HepG2 (cell line): ENCODE data around the gene NPPC. TPM values are rescaled to one million over a fixed set of nuclear protein-coding genes. Genes with fewer than 3 reads are reported as not detected.

Experiments used
- ARNT ChIP-seq: fragments of 450-650 bp; IDR thresholded peaks from 2 replicates; pipeline ENCODE4 v1.6.1; 2017
- ASH2L ChIP-seq: fragments of 300-600, 200-600 bp; sonication (generic); IDR thresholded peaks from 2 replicates; pipeline ENCODE4 v1.7.0; 2017; ENCODE audit warnings: low read depth, mild to moderate bottlenecking, moderate library complexity, mixed read lengths, low read length; ENCODE audit not compliant: insufficient read length
- BCLAF1 ChIP-seq: fragments of 450-650 bp; IDR thresholded peaks from 2 replicates; pipeline ENCODE4 v1.6.1; 2017; ENCODE audit warnings: mild to moderate bottlenecking
- FOSL2 ChIP-seq: sonication (generic); formaldehyde crosslinking; IDR thresholded peaks from 2 replicates; pipeline ENCODE4 v1.4.0; 2020; ENCODE audit warnings: missing genetic modification reagents
- HMGXB4 ChIP-seq, 2 experiments: sonication (generic) in 1 of 2; formaldehyde crosslinking in 1 of 2; IDR thresholded peaks; 2 replicates each; pipeline versions ENCODE4 v1.4.0 to v1.6.1; 2018 to 2020; ENCODE audit warnings: missing genetic modification reagents in 2 of 2, borderline replicate concordance in 1 of 2, low read depth in 1 of 2, mild to moderate bottlenecking in 1 of 2, missing biosample characterization in 1 of 2
- HNF4G ChIP-seq, 2 experiments: sonication (generic) in 1 of 2; formaldehyde crosslinking in 1 of 2; IDR thresholded peaks; 2 replicates each; pipeline versions ENCODE4 v1.4.0 to v1.6.1; 2011 to 2020; ENCODE audit warnings: borderline replicate concordance in 2 of 2, low read depth in 2 of 2, mild to moderate bottlenecking in 2 of 2, low read length in 1 of 2, missing genetic modification reagents in 1 of 2, moderate library complexity in 1 of 2
- KLF13 ChIP-seq: sonication (generic); formaldehyde crosslinking; IDR thresholded peaks from 2 replicates; pipeline ENCODE4 v1.4.0; 2020; ENCODE audit warnings: mild to moderate bottlenecking, missing genetic modification reagents
- KLF9 ChIP-seq: IDR thresholded peaks from 2 replicates; pipeline ENCODE4 v1.6.1; 2016; ENCODE audit warnings: low read depth
- MAX ChIP-seq: IDR thresholded peaks from 2 replicates; pipeline ENCODE4 v1.6.1; 2012; ENCODE audit warnings: inconsistent platforms
- RBM39 ChIP-seq: fragments of 200-400 bp; formaldehyde crosslinking; IDR thresholded peaks from one replicate; pipeline ENCODE4 v1.6.1; 2018; ENCODE audit warnings: antibody characterized with exemption, mild to moderate bottlenecking, low read depth, low read length; ENCODE audit not compliant: poor library complexity, severe bottlenecking
- RNF2 ChIP-seq: fragments of 450-650 bp; conservative IDR thresholded peaks from 2 replicates; pipeline ENCODE4 v1.6.1; 2016; ENCODE audit warnings: low read depth
- TAF15 ChIP-seq: fragments of 200-400 bp; formaldehyde crosslinking; IDR thresholded peaks from one replicate; pipeline ENCODE4 v1.6.1; 2018; ENCODE audit warnings: mild to moderate bottlenecking, low read depth, low read length; ENCODE audit not compliant: poor library complexity, severe bottlenecking
- TBX2 ChIP-seq: sonication (generic); formaldehyde crosslinking; IDR thresholded peaks from 2 replicates; pipeline ENCODE4 v1.5.0; 2020; ENCODE audit warnings: missing genetic modification reagents, mild to moderate bottlenecking, borderline replicate concordance
- THYN1 ChIP-seq: sonication (generic); formaldehyde crosslinking; IDR thresholded peaks from 2 replicates; pipeline ENCODE4 v1.8.1; 2023; ENCODE audit warnings: low read depth, mild to moderate bottlenecking, moderate library complexity, missing genetic modification reagents, borderline replicate concordance
- ZNF446 ChIP-seq: sonication (generic); formaldehyde crosslinking; IDR thresholded peaks from 2 replicates; pipeline ENCODE4 v1.5.0; 2020; ENCODE audit warnings: mild to moderate bottlenecking, missing genetic modification reagents
- ZNF557 ChIP-seq: sonication (generic); formaldehyde crosslinking; IDR thresholded peaks from 2 replicates; pipeline ENCODE4 v1.4.0; 2020; ENCODE audit warnings: missing genetic modification reagents
- ZNF607 ChIP-seq: sonication (generic); formaldehyde crosslinking; IDR thresholded peaks from 2 replicates; pipeline ENCODE4 v1.5.1; 2020; ENCODE audit warnings: missing genetic modification reagents, mild to moderate bottlenecking, borderline replicate concordance
- ZNF678 ChIP-seq: sonication (generic); formaldehyde crosslinking; IDR thresholded peaks from 2 replicates; pipeline ENCODE4 v1.4.0; 2020; ENCODE audit warnings: mild to moderate bottlenecking, missing genetic modification reagents
- ZNF709 ChIP-seq: sonication (generic); formaldehyde crosslinking; IDR thresholded peaks from 2 replicates; pipeline ENCODE4 v1.5.0; 2020; ENCODE audit warnings: mild to moderate bottlenecking, missing genetic modification reagents
- ZNF790 ChIP-seq: sonication (generic); formaldehyde crosslinking; IDR thresholded peaks from 2 replicates; pipeline ENCODE4 v1.8.0; 2022; ENCODE audit warnings: missing genetic modification reagents, mild to moderate bottlenecking, borderline replicate concordance
- ZNF879 ChIP-seq: sonication (generic); formaldehyde crosslinking; IDR thresholded peaks from 2 replicates; pipeline ENCODE4 v1.8.1; 2023; ENCODE audit warnings: missing genetic modification reagents
- ZSCAN20 ChIP-seq: sonication (generic); formaldehyde crosslinking; IDR thresholded peaks from 2 replicates; pipeline ENCODE4 v1.4.0; 2020; ENCODE audit warnings: missing genetic modification reagents, mild to moderate bottlenecking, borderline replicate concordance
- ZSCAN25 ChIP-seq: sonication (generic); formaldehyde crosslinking; IDR thresholded peaks from 2 replicates; pipeline ENCODE4 v1.8.0; 2022; ENCODE audit warnings: mild to moderate bottlenecking, missing genetic modification reagents
- polyA plus RNA-seq, 8 experiments: library from polyadenylated mRNA; depleted of rRNA in 3 of 8; stranded (reverse) in 7 of 8; unstranded in 1 of 8; fragments of >200 nt; fragmentation: Illumina TruSeq in 4 of 8; extraction: Trizol in 4 of 8; gene quantifications; 2 replicates each; pipeline versions ENCODE4 v1.2.1 to v1.2.3, GENCODE V29; 2011 to 2016; ENCODE audit warnings: low read depth in 4 of 8, missing spikeins in 1 of 8, mixed read lengths in 1 of 8; ENCODE audit not compliant: insufficient read depth in 1 of 8
- total RNA-seq, 5 experiments: library from RNA; depleted of rRNA; stranded (reverse); fragments of >200 nt; fragmentation: Illumina TruSeq; extraction: Trizol; gene quantifications; 2 replicates each; pipeline ENCODE4 v1.2.3, GENCODE V29; 2016; ENCODE audit warnings: low read depth in 1 of 5

The NPPC gene
- total and polyA plus RNA-seq, 2 of the 13 experiments (the other 11 are each of a cell fraction or from before 2014, with no cell fraction given), result 0.11 TPM; not detected in 1

GRCh38 chr2:231925303-231926179 lies 655 bp downstream of the NPPC start (continued):
- TF ChIP-seq BCLAF1, result no peak
- TF ChIP-seq ASH2L, result peak; percentile 10
- TF ChIP-seq KLF13, result peak; percentile 66; the same call in 1 of the 2 replicates
- no peak for TF ChIP-seq THYN1 (CRISPR knock-in tag)
- no peak for TF ChIP-seq HNF4G (IDR thresholded peaks at IDR 0.05; ENCODE audit: borderline replicate concordance, low read depth, low read length)
- 0 out of 2 replicates have a peak, but pooled peaks have one; percentile 21 for TF ChIP-seq HNF4G (CRISPR knock-in tag; IDR thresholded peaks at IDR 0.05; ENCODE audit: borderline replicate concordance, low read depth)
- TF ChIP-seq HMGXB4 (CRISPR knock-in tag; IDR thresholded peaks at IDR 0.05; ENCODE audit: borderline replicate concordance in 1 of 2, low read depth in 1 of 2), result peak; percentile 72 to 77; a peak in 3 of 4 replicates
- TF ChIP-seq FOSL2 (CRISPR knock-in tag), result no peak
- TF ChIP-seq KLF9 (CRISPR knock-in tag), result no peak
- TF ChIP-seq ZNF607 (CRISPR knock-in tag), result peak; percentile 28; the same call in 1 of the 2 replicates
- 0 out of 2 replicates have a peak, but pooled peaks have one; percentile 34 for TF ChIP-seq ZNF790
- peak; percentile 68; the same call in 1 of the 2 replicates for TF ChIP-seq ZNF678 (CRISPR knock-in tag)
- TF ChIP-seq ZNF446, result no peak; the same call in 1 of the 2 replicates
- peak; percentile 82; the same call in 1 of the 2 replicates for TF ChIP-seq ZSCAN20 (CRISPR knock-in tag)
- peak; percentile 79; the same call in 1 of the 2 replicates for TF ChIP-seq ZNF879
- peak; percentile 29; the same call in 1 of the 2 replicates for TF ChIP-seq TBX2 (CRISPR knock-in tag)
- peak; percentile 66 for TF ChIP-seq RNF2
- TF ChIP-seq RBM39, result peak; percentile 43
- no peak for TF ChIP-seq ZNF557 (CRISPR knock-in tag)
- TF ChIP-seq TAF15, result no peak
- peak; percentile 45; the same call in 1 of the 2 replicates for TF ChIP-seq ZSCAN25
- 0 out of 2 replicates have a peak, but pooled peaks have one; percentile 19 for TF ChIP-seq ZNF709 (CRISPR knock-in tag)
- no peak for TF ChIP-seq ARNT
- peak; percentile 52; the same call in 1 of the 2 replicates for TF ChIP-seq MAX
